AG09309 (cell line): ENCODE data around the gene ZNF564.

Experiments
- DNase-seq: peaks from one replicate; pipeline ENCODE4 v3.0.0-alpha.2; 2010; ENCODE audit warnings: low read depth
- H3K4me3 ChIP-seq: 2 replicates; pipeline ENCODE4 v1.5.1; 2011; ENCODE audit warnings: mild to moderate bottlenecking, low read depth, low read length, moderate library complexity; ENCODE audit not compliant: control insufficient read depth
- TF ChIP-seq, protein P1 (sequence below): IDR thresholded peaks from 2 replicates; pipeline ENCODE4 v1.5.1; 2011; ENCODE audit warnings: mild to moderate bottlenecking, low read depth, low read length, inconsistent platforms; ENCODE audit not compliant: insufficient read depth, control insufficient read depth; ENCODE audit errors: missing control alignments

ZNF564 gene

DNA sequence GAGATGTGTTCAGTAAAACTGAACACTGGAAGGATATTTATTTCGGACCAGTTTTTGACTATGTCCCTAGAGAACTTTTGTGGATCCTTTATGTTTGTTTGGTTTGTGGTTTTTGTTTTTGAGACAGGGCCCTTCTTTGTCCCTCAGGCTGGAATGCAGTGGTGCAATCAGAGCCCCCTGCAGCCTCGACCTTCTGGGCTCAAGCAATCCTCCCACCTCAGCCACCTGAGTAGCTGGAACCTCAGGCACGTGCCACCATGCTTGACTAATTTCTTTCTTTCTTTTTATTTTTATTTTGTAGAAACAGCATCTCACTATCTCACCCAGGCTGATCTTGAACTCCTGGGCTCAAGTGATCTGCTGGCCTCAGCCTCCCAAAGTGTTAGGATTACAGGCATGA, 65.7 kb downstream of the ZNF564 start:
- no peak for DNase-seq
- no peak overlapping the region for H3K4me3 ChIP-seq
- TF ChIP-seq, protein P1, sequence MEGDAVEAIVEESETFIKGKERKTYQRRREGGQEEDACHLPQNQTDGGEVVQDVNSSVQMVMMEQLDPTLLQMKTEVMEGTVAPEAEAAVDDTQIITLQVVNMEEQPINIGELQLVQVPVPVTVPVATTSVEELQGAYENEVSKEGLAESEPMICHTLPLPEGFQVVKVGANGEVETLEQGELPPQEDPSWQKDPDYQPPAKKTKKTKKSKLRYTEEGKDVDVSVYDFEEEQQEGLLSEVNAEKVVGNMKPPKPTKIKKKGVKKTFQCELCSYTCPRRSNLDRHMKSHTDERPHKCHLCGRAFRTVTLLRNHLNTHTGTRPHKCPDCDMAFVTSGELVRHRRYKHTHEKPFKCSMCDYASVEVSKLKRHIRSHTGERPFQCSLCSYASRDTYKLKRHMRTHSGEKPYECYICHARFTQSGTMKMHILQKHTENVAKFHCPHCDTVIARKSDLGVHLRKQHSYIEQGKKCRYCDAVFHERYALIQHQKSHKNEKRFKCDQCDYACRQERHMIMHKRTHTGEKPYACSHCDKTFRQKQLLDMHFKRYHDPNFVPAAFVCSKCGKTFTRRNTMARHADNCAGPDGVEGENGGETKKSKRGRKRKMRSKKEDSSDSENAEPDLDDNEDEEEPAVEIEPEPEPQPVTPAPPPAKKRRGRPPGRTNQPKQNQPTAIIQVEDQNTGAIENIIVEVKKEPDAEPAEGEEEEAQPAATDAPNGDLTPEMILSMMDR = no peak

DNA sequence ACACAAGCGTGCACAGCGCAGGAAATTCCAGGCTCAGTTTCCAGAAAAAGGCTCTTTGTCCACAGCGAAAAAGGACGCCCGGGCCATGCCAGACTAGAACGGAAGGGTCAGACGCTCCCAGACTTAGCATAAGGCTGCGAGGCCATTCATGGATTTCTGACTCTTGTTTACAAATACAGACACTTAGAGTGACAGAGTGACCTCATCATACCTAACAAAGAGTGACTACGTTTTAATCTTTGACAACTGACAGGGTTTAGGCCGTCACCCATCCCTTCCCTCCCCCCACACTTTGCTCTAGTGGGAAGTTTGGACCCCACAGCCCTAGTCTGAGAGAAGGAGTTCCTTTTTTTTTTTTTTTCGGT, 66.2 kb downstream of the ZNF564 start:
- TF ChIP-seq, protein P1 = no peak
- no peak for DNase-seq
- H3K4me3 ChIP-seq = peak overlapping the region; percentile 74

DNA sequence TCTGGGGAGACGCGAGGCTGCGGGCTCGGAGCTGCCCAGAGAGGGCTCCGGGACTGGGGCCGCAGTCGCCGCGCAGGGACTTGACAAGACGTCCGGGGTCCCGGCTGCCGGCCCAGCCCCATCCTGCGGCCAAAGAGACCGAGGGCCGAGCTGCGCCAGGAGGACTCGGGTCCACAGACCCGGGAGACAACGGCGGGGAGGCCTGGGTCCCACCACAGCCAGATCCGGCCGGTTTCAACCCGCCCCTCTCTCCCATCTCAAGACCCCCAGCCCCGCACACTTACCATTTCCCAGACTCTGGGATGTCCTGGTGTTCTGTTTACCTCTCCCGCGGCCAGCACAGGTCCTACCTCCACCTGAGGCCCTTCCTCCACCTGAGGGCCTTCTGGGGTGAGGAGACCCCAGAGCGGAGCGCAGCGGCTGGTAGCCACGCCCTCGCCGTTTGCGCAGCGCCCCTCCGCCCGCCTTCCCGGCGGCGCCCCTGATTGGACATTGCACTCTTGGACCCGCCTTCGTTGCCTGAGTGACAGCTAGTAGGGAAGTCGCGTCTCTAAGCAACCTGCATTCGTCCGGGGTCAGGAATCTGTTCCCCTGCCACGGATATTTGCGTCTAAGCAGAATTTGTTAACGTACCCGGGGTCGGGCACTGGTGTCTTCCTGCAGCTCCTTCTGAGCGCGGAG, 66.8 kb downstream of the ZNF564 start, which contains the start of gene ZNF709:
ZNF709 (minus strand) TSS at position 446 of the 681 bp plus-strand sequence; CDS start at position 287, 159 bp downstream.
- TF ChIP-seq, protein P1 = no peak

DNA sequence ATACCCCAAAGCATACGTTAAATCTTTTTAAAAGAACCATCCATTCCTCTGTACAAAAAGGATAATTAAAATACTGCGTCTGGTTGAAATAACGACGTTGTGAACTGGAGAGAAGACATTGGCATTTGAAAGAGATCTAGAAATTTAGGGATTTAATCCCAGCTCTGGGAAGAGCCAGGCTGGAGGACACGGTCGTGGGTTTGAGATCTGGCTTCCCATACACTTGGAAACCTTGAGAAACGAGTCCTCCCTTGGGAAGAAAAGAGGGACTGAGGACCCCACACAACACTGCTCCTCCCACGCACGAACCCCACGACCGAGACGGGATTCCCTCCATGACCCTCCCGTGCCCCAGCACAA, 67.3 kb downstream of the ZNF564 start:
- no peak for DNase-seq
- peak overlapping the region; percentile 74 for H3K4me3 ChIP-seq
- TF ChIP-seq, protein P1 = no peak

More for the DNA sequence above, 66.8 kb downstream of the ZNF564 start, which contains the start of gene ZNF709:
- H3K4me3 ChIP-seq = peak within 1 kb of the TSS; percentile 74
- DNase-seq = peak; percentile 20

DNA sequence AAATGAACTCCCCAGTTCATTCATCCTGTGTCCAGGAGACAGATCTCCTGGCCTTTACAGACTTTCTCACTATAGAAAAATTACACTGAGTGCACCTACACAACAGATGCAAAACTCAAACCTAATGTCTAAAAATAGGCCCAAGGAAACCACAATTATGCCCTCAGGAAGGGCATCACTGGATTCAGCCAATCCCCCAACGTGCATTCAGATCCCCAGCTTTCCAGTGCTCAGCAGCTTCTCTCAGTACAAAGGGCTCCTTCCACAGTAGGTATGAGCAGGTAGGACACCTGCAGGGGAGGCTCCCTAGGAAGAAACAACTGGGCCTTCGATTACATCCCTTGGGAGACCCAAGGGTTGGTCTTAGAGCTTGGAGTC, 68.8 kb downstream of the ZNF564 start:
- no peak for DNase-seq
- TF ChIP-seq, protein P1 = no peak
- H3K4me3 ChIP-seq = no peak overlapping the region

DNA sequence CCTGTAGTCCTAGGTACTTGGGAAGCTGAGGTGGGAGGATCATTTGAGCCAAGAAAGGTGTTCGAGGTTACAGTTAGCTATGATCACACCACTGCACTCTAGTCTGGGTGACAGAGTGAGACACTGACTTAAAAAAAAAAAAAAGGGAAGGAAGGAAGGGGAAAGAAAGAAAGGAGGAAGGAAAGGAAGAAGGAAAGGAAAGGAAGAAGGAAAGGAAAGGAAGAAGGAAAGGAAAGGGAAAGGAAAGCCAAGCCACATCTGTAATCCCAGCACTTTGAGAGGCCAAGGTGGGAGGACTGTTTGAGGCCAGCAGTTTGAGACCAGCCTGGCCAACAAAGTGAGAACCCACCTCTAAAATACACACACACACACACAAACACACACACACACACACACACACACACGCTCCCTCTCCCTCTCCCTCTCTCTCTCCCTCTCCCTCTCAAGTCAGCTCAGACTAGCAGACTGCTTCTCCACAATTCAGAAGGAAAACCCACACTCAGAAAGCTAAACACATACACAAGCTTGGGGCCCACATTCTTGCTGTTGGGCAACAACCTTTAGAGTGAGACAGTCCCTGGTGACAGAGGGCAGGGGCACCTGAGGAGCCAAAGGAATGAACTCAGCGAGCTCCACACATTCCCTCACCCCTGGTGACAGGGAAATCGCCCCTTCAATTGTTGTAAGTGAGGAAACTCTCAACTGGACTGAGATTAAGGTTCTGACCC, 69.3 kb downstream of the ZNF564 start:
- TF ChIP-seq, protein P1 = no peak
- no peak for DNase-seq
- H3K4me3 ChIP-seq = no peak overlapping the region
